Measurements from ENCODE around the gene C4orf51. TPM values are rescaled to one million over a fixed set of nuclear protein-coding genes. Genes with fewer than 3 reads are reported as not detected.
"Not testable (repeated sequence)": the region's sequence is repeated elsewhere in the genome, so short reads cannot be mapped to it uniquely, and the experiment has no call there.

Gene C4orf51
- total RNA-seq, 2 donors from 2014 or later: not detected

- no peak for ATAC-seq (replicated peaks)
- Mint-ChIP-seq H3K27me3 (peaks cover 9% of the 10 kb centered on the region), H3K27ac (no peak overlapping the region), H3K4me1 (no peaks in the 10 kb centered on the region), H3K4me3 (no peak overlapping the region), H3K36me3 (ENCODE audit: low read depth) (no peaks in the 10 kb centered on the region), H3K9me3 (no peaks in the 10 kb centered on the region)
Measured at GRCh38 chr4:145686991-145687390, 7.0 kb downstream of the C4orf51 start.

DNA sequence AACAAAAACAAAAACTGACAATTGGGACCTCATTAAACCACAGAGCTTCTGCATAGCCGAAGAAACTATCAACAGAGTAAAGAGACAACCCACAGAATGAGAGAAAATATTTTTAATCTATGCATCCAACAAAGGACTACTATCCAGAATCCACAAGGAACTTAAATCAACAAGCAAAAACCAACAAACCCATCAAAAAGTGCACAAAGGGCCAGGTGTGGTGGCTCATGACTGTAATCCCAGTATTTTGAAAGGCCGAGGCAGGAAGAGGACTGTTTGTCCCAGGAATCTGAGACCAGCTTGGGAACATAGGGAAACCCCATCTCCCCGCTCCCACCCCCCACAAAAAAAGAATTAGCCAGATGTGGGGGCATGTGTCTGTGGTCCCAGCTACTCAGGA is 10.7 kb downstream of the C4orf51 start:
- Mint-ChIP-seq H3K9me3 (no peaks in the 10 kb centered on the region), H3K27ac (no peak overlapping the region), H3K4me1 (no peaks in the 10 kb centered on the region), H3K4me3 (no peak overlapping the region), H3K36me3 (ENCODE audit: low read depth) (no peaks in the 10 kb centered on the region), H3K27me3 (peaks cover 6% of the 10 kb centered on the region)
- ATAC-seq (replicated peaks): no peak

GRCh38 chr4:145691416-145691815 is 11.5 kb downstream of the C4orf51 start:
- not testable (repeated sequence) for H3K4me1 Mint-ChIP-seq; H3K9me3 Mint-ChIP-seq; H3K27me3 Mint-ChIP-seq; H3K4me3 Mint-ChIP-seq; ATAC-seq (replicated peaks); H3K36me3 Mint-ChIP-seq (ENCODE audit: low read depth); H3K27ac Mint-ChIP-seq

GRCh38 chr4:145694929-145695328 is 15.0 kb downstream of the C4orf51 start:
- peaks cover 10% of the 10 kb centered on the region for H3K27me3 Mint-ChIP-seq
- H3K9me3 Mint-ChIP-seq: no peaks in the 10 kb centered on the region
- no peaks in the 10 kb centered on the region for H3K36me3 Mint-ChIP-seq (ENCODE audit: low read depth)
- no peaks in the 10 kb centered on the region for H3K4me1 Mint-ChIP-seq
- no peak for ATAC-seq (replicated peaks)
- no peak overlapping the region for H3K27ac Mint-ChIP-seq
- H3K4me3 Mint-ChIP-seq: no peak overlapping the region

DNA sequence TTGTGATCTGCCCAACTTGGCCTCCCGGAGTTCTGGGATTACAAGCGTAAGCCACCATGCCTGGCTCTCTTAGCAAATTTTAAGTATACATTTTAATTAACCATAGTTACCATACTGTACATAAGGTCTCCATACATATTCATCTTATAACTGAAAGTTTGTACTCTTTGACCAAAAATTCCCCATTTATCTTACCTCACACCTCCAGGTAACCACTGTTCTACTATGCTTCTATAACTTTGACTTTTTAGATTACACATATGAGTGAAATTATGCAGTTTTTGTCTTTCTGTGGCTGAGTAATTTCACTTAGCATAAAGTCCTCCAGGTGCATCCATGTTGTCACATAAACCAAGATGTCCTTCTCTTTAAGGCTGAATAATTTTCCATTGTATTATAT is 17.4 kb downstream of the C4orf51 start:
- no peaks in the 10 kb centered on the region for H3K4me1 Mint-ChIP-seq
- H3K9me3 Mint-ChIP-seq: no peaks in the 10 kb centered on the region
- no peaks in the 10 kb centered on the region for H3K36me3 Mint-ChIP-seq (ENCODE audit: low read depth)
- peak; percentile 68 for ATAC-seq (replicated peaks)
- peaks cover 19% of the 10 kb centered on the region for H3K27me3 Mint-ChIP-seq
- no peak overlapping the region for H3K4me3 Mint-ChIP-seq
- H3K27ac Mint-ChIP-seq: no peak overlapping the region

- Mint-ChIP-seq H3K9me3 (no peaks in the 10 kb centered on the region), H3K27ac (no peak overlapping the region), H3K4me3 (no peak overlapping the region), H3K27me3 (peaks cover 19% of the 10 kb centered on the region), H3K36me3 (ENCODE audit: low read depth) (no peaks in the 10 kb centered on the region), H3K4me1 (no peaks in the 10 kb centered on the region)
- ATAC-seq (replicated peaks): no peak
Measured at GRCh38 chr4:145698507-145698906, 18.6 kb downstream of the C4orf51 start.

DNA sequence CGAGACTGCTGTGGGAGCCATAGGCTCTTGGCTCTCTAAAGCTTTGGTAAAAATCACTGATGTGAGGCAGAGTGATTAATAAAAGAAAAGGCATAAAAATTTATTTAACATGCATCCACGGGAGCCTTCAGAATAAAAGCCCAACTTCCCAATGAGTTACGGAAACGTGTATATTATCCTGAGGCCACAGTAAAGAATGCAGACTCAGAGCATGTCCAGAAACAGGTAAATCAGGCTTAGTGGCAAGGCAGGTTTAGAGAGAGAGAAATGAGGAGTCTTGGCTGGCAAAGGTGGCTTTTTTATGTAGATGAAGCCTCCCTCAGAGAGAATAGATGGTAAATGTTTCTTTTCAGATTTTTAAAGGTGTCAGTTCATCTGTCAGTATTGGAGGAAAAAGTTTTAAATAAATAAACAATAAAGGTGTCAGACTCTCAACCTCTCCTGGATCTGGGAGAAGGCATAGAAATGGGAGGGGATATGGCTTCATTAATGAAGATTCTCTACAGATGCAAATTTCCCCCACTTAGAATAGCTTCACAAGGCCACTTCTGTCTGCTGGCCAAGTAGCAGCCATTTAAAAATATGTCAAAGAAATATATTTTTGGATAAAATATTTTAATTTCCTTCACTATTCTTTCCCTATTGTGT is 24.0 kb downstream of the C4orf51 start:
- Mint-ChIP-seq H3K36me3 (ENCODE audit: low read depth) (no peaks in the 10 kb centered on the region), H3K4me1 (no peaks in the 10 kb centered on the region), H3K4me3 (no peak overlapping the region), H3K27me3 (peaks cover 19% of the 10 kb centered on the region), H3K27ac (no peak overlapping the region), H3K9me3 (no peaks in the 10 kb centered on the region)
- no peak for ATAC-seq (replicated peaks)

- H3K9me3 Mint-ChIP-seq: peaks cover 6% of the 10 kb centered on the region
- peaks cover 5% of the 10 kb centered on the region for H3K4me1 Mint-ChIP-seq
- peak overlapping the region; percentile 7 for H3K4me3 Mint-ChIP-seq
- no peaks in the 10 kb centered on the region for H3K36me3 Mint-ChIP-seq (ENCODE audit: low read depth)
- H3K27ac Mint-ChIP-seq: no peak overlapping the region
- ATAC-seq (replicated peaks): no peak
- H3K27me3 Mint-ChIP-seq: peaks cover 7% of the 10 kb centered on the region
Measured at GRCh38 chr4:145709336-145709735, 29.4 kb downstream of the C4orf51 start.

DNA sequence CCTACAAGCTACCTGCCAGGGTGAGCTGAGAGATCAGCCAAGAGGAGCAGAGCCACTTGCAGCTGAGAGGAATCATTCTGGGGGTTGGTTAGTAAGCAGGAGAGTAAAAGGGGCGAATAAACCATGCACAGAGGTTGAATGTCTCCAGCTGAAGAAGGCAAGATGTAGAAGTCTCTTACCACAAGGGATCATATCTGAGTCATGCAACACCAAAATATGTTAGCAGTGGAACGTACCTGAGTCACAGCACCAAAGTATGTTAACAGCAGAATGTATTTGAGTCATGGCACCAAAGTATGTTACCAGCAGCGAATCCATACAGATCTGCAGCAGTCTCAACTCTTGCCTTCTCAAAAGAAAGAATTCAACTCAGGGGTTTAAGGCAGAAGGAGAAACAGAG is 29.9 kb downstream of the C4orf51 start:
- ATAC-seq (replicated peaks): peak; percentile 99

DNA sequence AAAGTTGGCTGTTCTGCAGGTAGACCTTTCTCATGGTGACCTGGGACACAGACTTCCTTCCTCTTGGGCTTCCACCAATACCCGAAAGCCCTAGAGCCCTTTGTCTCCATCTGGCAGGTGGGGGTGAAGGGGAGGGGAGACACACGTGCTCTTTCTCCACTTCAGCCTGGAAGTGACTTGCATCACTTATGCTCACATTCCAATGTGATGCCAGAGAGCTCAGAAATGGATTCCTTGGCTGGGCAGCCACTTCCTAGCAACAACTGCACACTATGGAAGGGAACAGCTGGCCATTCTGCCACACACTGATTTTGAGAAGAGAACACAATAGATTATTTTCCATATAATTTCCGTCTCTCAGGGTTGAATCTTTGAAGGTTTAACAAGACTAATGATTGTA is 36.3 kb downstream of the C4orf51 start:
- H3K4me1 Mint-ChIP-seq: peaks cover 11% of the 10 kb centered on the region
- H3K4me3 Mint-ChIP-seq: no peak overlapping the region
- no peak for ATAC-seq (replicated peaks)
- no peaks in the 10 kb centered on the region for H3K36me3 Mint-ChIP-seq (ENCODE audit: low read depth)
- H3K27me3 Mint-ChIP-seq: peaks cover 18% of the 10 kb centered on the region
- H3K9me3 Mint-ChIP-seq: peaks cover 4% of the 10 kb centered on the region
- no peak overlapping the region for H3K27ac Mint-ChIP-seq

More for the DNA sequence above, 29.9 kb downstream of the C4orf51 start:
- no peaks in the 10 kb centered on the region for H3K36me3 Mint-ChIP-seq (ENCODE audit: low read depth)
- H3K4me1 Mint-ChIP-seq: peaks cover 5% of the 10 kb centered on the region
- H3K27me3 Mint-ChIP-seq: peaks cover 7% of the 10 kb centered on the region
- H3K4me3 Mint-ChIP-seq: no peak overlapping the region
- peaks cover 6% of the 10 kb centered on the region for H3K9me3 Mint-ChIP-seq
- H3K27ac Mint-ChIP-seq: no peak overlapping the region

DNA sequence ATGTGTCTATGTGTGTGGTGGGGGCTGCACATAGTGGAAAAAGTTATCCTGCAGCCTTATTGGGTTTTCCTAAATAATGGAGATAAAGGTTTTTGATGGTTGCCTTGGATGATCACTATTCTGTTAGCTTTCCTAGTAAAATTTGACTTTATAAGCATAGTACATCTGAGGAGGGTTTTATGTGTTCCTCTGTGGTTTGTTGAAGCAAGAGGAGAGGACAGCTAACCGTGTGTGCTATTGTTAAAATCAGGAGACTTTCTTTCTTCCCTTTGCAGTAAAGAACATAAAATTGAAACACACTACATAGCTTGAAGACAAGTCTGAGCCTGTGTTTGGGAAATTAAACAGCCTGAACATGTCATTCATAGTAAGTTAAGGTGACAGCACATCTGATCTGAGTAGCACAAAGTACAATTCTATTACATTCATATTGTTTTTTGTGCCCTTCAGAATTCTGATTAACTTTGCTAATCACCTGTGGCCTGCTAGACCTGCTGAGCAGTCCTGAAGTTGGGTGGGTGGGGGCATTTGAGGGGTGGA is 36.8 kb downstream of the C4orf51 start:
- peaks cover 11% of the 10 kb centered on the region for H3K4me1 Mint-ChIP-seq
- no peak for ATAC-seq (replicated peaks)
- no peak overlapping the region for H3K27ac Mint-ChIP-seq
- H3K9me3 Mint-ChIP-seq: no peaks in the 10 kb centered on the region
- H3K4me3 Mint-ChIP-seq: no peak overlapping the region
- H3K36me3 Mint-ChIP-seq (ENCODE audit: low read depth): no peaks in the 10 kb centered on the region
- peaks cover 15% of the 10 kb centered on the region for H3K27me3 Mint-ChIP-seq

- Mint-ChIP-seq H3K4me3 (peak overlapping the region; percentile 55), H3K27me3 (peaks cover 15% of the 10 kb centered on the region), H3K9me3 (no peaks in the 10 kb centered on the region), H3K36me3 (ENCODE audit: low read depth) (no peaks in the 10 kb centered on the region), H3K27ac (peak overlapping the region; percentile 73), H3K4me1 (peaks cover 11% of the 10 kb centered on the region)
- ATAC-seq (replicated peaks): peak; percentile 88
Measured at GRCh38 chr4:145719752-145720624, 40.0 kb downstream of the C4orf51 start.

- peaks cover 11% of the 10 kb centered on the region for H3K4me1 Mint-ChIP-seq
- peak overlapping the region; percentile 73 for H3K27ac Mint-ChIP-seq
- H3K27me3 Mint-ChIP-seq: peaks cover 13% of the 10 kb centered on the region
- ATAC-seq (replicated peaks): peak; percentile 42
- H3K9me3 Mint-ChIP-seq: no peaks in the 10 kb centered on the region
- H3K4me3 Mint-ChIP-seq: peak overlapping the region; percentile 55
- H3K36me3 Mint-ChIP-seq (ENCODE audit: low read depth): no peaks in the 10 kb centered on the region
Measured at GRCh38 chr4:145720656-145721055, 40.7 kb downstream of the C4orf51 start.

GRCh38 chr4:145722561-145722960 is 42.6 kb downstream of the C4orf51 start:
- ATAC-seq (replicated peaks): no peak

GRCh38 chr4:145723336-145723735 is 43.4 kb downstream of the C4orf51 start:
- ATAC-seq (replicated peaks): no peak
- Mint-ChIP-seq H3K4me1 (peaks cover 11% of the 10 kb centered on the region), H3K4me3 (no peak overlapping the region), H3K36me3 (ENCODE audit: low read depth) (no peaks in the 10 kb centered on the region), H3K27me3 (peaks cover 7% of the 10 kb centered on the region), H3K9me3 (no peaks in the 10 kb centered on the region), H3K27ac (no peak overlapping the region)

More at GRCh38 chr4:145722561-145722960, 42.6 kb downstream of the C4orf51 start:
- H3K27ac Mint-ChIP-seq: no peak overlapping the region
- peaks cover 12% of the 10 kb centered on the region for H3K27me3 Mint-ChIP-seq
- H3K9me3 Mint-ChIP-seq: no peaks in the 10 kb centered on the region
- no peak overlapping the region for H3K4me3 Mint-ChIP-seq
- H3K4me1 Mint-ChIP-seq: peaks cover 11% of the 10 kb centered on the region
- H3K36me3 Mint-ChIP-seq (ENCODE audit: low read depth): no peaks in the 10 kb centered on the region

All from activated T-helper 17 cell treated with anti-CD3 and anti-CD28 coated beads, Interleukin-2, amount 50 U/mL, for 72 hours (primary cell).